ENCODE data around the gene ZNF804A. TPM values are rescaled to one million over a fixed set of nuclear protein-coding genes. Genes with fewer than 3 reads are reported as not detected.

Gene ZNF804A
- total and polyA plus RNA-seq, 12 donors, result 0.03 to 0.12 (median 0.07) TPM; not detected in 9

DNA sequence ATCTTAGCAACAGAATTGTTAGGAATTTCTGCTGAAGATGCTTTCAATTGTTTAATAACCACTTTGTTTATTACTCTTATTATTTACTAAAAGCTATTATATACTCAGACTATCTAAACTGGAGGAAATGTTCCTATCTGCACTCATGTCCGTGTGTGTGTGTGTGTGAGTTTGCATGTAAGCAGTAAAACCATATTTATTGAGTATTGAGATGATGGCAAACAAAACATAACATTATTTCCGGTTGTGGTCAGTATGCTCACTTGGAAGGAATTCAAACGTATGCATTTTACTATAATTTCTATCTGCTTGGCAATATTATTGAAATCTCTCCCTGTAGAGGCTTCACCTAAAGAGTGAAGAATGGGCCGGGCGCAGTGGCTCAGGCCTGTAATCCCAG lies 43.0 kb upstream of the ZNF804A start:
- H3K27me3 ChIP-seq, result no peaks in the 10 kb centered on the region
- TF ChIP-seq, protein P1, sequence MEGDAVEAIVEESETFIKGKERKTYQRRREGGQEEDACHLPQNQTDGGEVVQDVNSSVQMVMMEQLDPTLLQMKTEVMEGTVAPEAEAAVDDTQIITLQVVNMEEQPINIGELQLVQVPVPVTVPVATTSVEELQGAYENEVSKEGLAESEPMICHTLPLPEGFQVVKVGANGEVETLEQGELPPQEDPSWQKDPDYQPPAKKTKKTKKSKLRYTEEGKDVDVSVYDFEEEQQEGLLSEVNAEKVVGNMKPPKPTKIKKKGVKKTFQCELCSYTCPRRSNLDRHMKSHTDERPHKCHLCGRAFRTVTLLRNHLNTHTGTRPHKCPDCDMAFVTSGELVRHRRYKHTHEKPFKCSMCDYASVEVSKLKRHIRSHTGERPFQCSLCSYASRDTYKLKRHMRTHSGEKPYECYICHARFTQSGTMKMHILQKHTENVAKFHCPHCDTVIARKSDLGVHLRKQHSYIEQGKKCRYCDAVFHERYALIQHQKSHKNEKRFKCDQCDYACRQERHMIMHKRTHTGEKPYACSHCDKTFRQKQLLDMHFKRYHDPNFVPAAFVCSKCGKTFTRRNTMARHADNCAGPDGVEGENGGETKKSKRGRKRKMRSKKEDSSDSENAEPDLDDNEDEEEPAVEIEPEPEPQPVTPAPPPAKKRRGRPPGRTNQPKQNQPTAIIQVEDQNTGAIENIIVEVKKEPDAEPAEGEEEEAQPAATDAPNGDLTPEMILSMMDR (IDR thresholded peaks at IDR 0.05), result no peak
- WGBS, 2 donors, result 80 to 90% methylated on average over 5 of the region's 5 CpGs
- DNase-seq, result no peak
- intact Hi-C loops (cut with DNase I), result no loop called here
- no peak overlapping the region for H3K4me3 ChIP-seq
- H3K27ac ChIP-seq, result no peak overlapping the region
- H3K9me3 ChIP-seq, result no peaks in the 10 kb centered on the region
- H3K4me1 ChIP-seq, result no peaks in the 10 kb centered on the region
- ATAC-seq, result no peak
- no peaks in the 10 kb centered on the region for H3K36me3 ChIP-seq

DNA sequence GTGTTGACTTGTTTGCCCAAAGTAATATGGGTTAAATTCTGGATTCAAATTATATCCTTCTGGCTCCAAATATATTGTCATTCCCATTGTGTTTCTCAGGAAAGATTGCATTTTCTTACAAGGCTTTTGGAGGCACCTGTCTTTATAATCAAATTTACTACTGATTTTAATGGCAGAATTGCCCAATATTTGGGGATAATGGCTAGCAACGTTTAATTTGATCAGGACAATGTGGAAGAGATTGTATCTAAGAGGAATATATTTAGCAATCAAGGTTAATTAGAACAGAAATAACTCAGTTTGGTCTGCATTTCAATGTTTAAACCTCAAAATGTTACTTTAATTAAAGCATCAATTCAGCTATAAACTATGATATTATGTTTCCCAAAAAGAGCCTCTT lies 41.7 kb upstream of the ZNF804A start:
- WGBS, 2 donors, result 40 to 42% methylated on average over 1 of the region's 1 CpG

DNA sequence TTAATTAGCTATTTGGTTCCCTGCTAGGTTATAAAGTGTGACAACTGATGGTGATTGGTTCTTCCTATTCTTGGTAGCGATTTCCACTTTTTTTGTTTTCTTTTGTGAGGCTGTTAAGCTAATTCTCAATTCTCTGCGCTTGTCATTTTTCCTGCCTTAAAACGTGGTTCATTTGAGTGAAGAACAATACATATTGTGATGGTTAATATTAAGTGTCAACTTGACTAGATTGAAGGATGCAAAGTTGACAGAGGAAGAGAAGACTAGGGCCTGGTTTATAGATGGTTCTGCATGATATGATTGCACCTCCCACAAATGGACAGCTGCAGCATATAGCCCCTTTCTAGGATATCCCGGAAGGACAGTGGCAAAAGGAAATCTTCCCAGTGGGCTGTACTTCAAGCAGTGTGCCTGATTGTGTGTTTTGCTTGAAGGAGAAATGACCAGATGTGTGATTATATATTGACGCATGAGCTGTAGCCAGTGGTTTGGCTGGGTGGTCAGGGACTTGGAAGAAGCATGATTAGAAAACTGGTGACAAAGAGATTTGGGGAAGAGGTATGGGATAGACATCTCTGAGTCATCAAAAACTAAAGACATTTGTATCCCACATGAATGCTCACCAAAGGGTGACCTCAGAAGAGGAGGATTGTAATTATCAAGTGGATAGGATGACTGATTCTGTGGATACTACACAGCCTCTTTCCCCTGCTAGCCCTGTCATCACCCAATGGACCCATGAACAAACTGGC lies 39.4 kb upstream of the ZNF804A start:
- TF ChIP-seq, protein P1 (IDR thresholded peaks at IDR 0.05), result no peak
- Histone ChIP-seq H3K9me3 (no peaks in the 10 kb centered on the region), H3K27ac (no peak overlapping the region), H3K4me3 (no peak overlapping the region), H3K4me1 (no peaks in the 10 kb centered on the region), H3K27me3 (no peaks in the 10 kb centered on the region), H3K36me3 (no peaks in the 10 kb centered on the region)
- ATAC-seq, result no peak
- 77 to 83% methylated on average over 5 of the region's 5 CpGs for WGBS, 2 donors
- DNase-seq, result no peak
- intact Hi-C loops (cut with DNase I), result no loop called here

More for the DNA sequence above, 41.7 kb upstream of the ZNF804A start:
- no peak for DNase-seq
- Histone ChIP-seq H3K9me3 (no peaks in the 10 kb centered on the region), H3K4me3 (no peak overlapping the region), H3K27me3 (no peaks in the 10 kb centered on the region), H3K4me1 (no peaks in the 10 kb centered on the region), H3K27ac (no peak overlapping the region), H3K36me3 (no peaks in the 10 kb centered on the region)
- intact Hi-C loops (cut with DNase I), result no loop called here
- TF ChIP-seq, protein P1 (IDR thresholded peaks at IDR 0.05), result no peak
- no peak for ATAC-seq

- ATAC-seq, result no peak
These were observed 37.7 kb upstream of the ZNF804A start for GRCh38 chr2:184560603-184561002.

More at GRCh38 chr2:184560603-184561002, 37.7 kb upstream of the ZNF804A start:
- Histone ChIP-seq H3K36me3 (no peaks in the 10 kb centered on the region), H3K4me3 (no peak overlapping the region), H3K9me3 (no peaks in the 10 kb centered on the region), H3K27me3 (no peaks in the 10 kb centered on the region), H3K27ac (no peak overlapping the region), H3K4me1 (no peaks in the 10 kb centered on the region)
- TF ChIP-seq, protein P1 (IDR thresholded peaks at IDR 0.05), result no peak
- DNase-seq, result no peak
- 90 to 94% methylated on average over 17 of the region's 17 CpGs for WGBS, 2 donors
- intact Hi-C loops (cut with DNase I), result no loop called here

Data from heart right ventricle (tissue), 16 donors.